Esophagus squamous epithelium (tissue), 5 donors: ENCODE data around the gene CFAP74. TPM values are rescaled to one million over a fixed set of nuclear protein-coding genes. Genes with fewer than 3 reads are reported as not detected.

Source experiments
- DNase-seq: peaks from one replicate; lab custom pipeline; 2025; lab: John Stamatoyannopoulos, UW
- H3K27ac ChIP-seq, 4 donors: fragments of 200-600 bp; sonication (generic); one replicate each; pipeline ENCODE4 v1.5.1; 2016 to 2019; ENCODE audit warnings: mild to moderate bottlenecking in 1 of 4
- H3K27me3 ChIP-seq, 4 donors: fragments of 200-600 bp; sonication (generic); 1 replicate in 3 of 4; 2 replicates in 1 of 4; pipeline versions ENCODE4 v1.5.1 to v1.6.0; 2017 to 2021; ENCODE audit warnings: antibody characterized with exemption in 1 of 4
- H3K36me3 ChIP-seq, 3 donors: fragments of 200-600 bp; sonication (generic); one replicate each; pipeline ENCODE4 v1.5.1; 2016 to 2019
- H3K4me1 ChIP-seq, 3 donors: fragments of 200-600 bp; sonication (generic); one replicate each; pipeline ENCODE4 v1.5.1; 2017 to 2019
- H3K4me3 ChIP-seq, 4 donors: fragments of 200-600 bp; sonication (generic); 1 replicate in 3 of 4; 2 replicates in 1 of 4; pipeline ENCODE4 v1.5.1; 2016 to 2019; ENCODE audit warnings: mild to moderate bottlenecking in 2 of 4, moderate library complexity in 1 of 4
- H3K9me3 ChIP-seq, 3 donors: fragments of 200-600 bp; sonication (generic); one replicate each; pipeline ENCODE4 v1.5.1; 2016 to 2019
- CTCF ChIP-seq, 6 experiments: fragments of 450-650 bp in 4 of 6; fragments of 200-600 bp in 2 of 6; sonication (generic) in 2 of 6; IDR thresholded peaks; one replicate each; pipeline ENCODE4 v1.5.1; 2016 to 2019; ENCODE audit warnings: antibody characterized with exemption in 6 of 6, mild to moderate bottlenecking in 4 of 6, moderate library complexity in 4 of 6
- POLR2A ChIP-seq, 4 donors: fragments of 450-650 bp; IDR thresholded peaks; one replicate each; pipeline ENCODE4 v1.6.1; 2017; ENCODE audit warnings: antibody characterized with exemption in 4 of 4, mild to moderate bottlenecking in 4 of 4, moderate library complexity in 3 of 4
- WGBS, 2 donors: methylation state at CpG; one replicate each; pipeline ENCODE4 v1.1.5; 2018; 5-methylcytosine and 5-hydroxymethylcytosine counted together
- intact Hi-C: fragments of 100-400 bp; cut with DNase I; formaldehyde crosslinking; loops from one replicate; pipeline ENCODE4 v1.15.0; 2022
- total RNA-seq, 4 donors: library from RNA; depleted of rRNA; stranded (reverse); fragments of >200 nt; gene quantifications; one replicate each; pipeline ENCODE4 v1.1.0, GENCODE V29; 2016
- donor health status: DM: yes; HTN: yes; CAD: no.

CFAP74 gene
- total RNA-seq, 4 donors from 2014 or later: not detected

GRCh38 chr1:2024451-2024850 lies 20.9 kb upstream of the CFAP74 start:
- no CpG with 5 or more reads among the region's 10 CpGs for WGBS, 2 donors
- H3K27me3 ChIP-seq: peaks cover 7 to 75% (median 15%) of the 10 kb centered on the region in 4 donors

GRCh38 chr1:2023187-2023586 lies 19.6 kb upstream of the CFAP74 start:
- Histone ChIP-seq H3K27ac (no peak overlapping the region), H3K4me3 (no peak overlapping the region), H3K27me3 (peaks cover 7 to 84% (median 16%) of the 10 kb centered on the region in 4 donors), H3K9me3 (no peaks in the 10 kb centered on the region), H3K4me1 (peaks cover 8 to 31% (median 9%) of the 10 kb centered on the region in 3 donors), H3K36me3 (no peaks in the 10 kb centered on the region)
- TF ChIP-seq POLR2A (IDR thresholded peaks at IDR 0.05) (no peak), CTCF (IDR thresholded peaks at IDR 0.05) (no peak)
- WGBS, 2 donors: 77% methylated on average over 6 of the region's 9 CpGs; no CpG with 5 or more reads in 1 of the 2 donors
- no peak for DNase-seq
- intact Hi-C loops: no loop called here

More at GRCh38 chr1:2024451-2024850, 20.9 kb upstream of the CFAP74 start:
- Histone ChIP-seq H3K27ac (no peak overlapping the region), H3K4me3 (no peak overlapping the region), H3K36me3 (no peaks in the 10 kb centered on the region), H3K9me3 (no peaks in the 10 kb centered on the region), H3K4me1 (peaks cover 6 to 22% (median 9%) of the 10 kb centered on the region in 3 donors)
- intact Hi-C loops: no loop called here
- DNase-seq: no peak
- TF ChIP-seq POLR2A (IDR thresholded peaks at IDR 0.05) (no peak), CTCF (IDR thresholded peaks at IDR 0.05) (no peak)

GRCh38 chr1:2022063-2022770 lies 18.6 kb upstream of the CFAP74 start:
- Histone ChIP-seq H3K9me3 (no peaks in the 10 kb centered on the region), H3K27me3 (peaks cover 7 to 91% (median 16%) of the 10 kb centered on the region in 4 donors), H3K4me3 (no peak overlapping the region), H3K27ac (no peak overlapping the region), H3K36me3 (no peaks in the 10 kb centered on the region), H3K4me1 (peaks cover 8 to 31% (median 9%) of the 10 kb centered on the region in 3 donors)
- TF ChIP-seq POLR2A (IDR thresholded peaks at IDR 0.05) (no peak), CTCF (IDR thresholded peaks at IDR 0.05) (no peak)
- intact Hi-C loops: no loop called here
- DNase-seq: no peak
- 63 to 69% methylated on average over 4 to 13 of the region's 21 CpGs for WGBS, 2 donors

GRCh38 chr1:2021550-2021949 lies 18.0 kb upstream of the CFAP74 start:
- no peak overlapping the region for H3K4me3 ChIP-seq
- peaks cover 8 to 31% (median 9%) of the 10 kb centered on the region in 3 donors for H3K4me1 ChIP-seq
- intact Hi-C loops: no loop called here
- H3K36me3 ChIP-seq: no peaks in the 10 kb centered on the region
- peaks cover 7 to 97% (median 16%) of the 10 kb centered on the region in 4 donors for H3K27me3 ChIP-seq
- no peak overlapping the region for H3K27ac ChIP-seq
- no peak for DNase-seq
- TF ChIP-seq CTCF (IDR thresholded peaks at IDR 0.05): no peak
- TF ChIP-seq POLR2A (IDR thresholded peaks at IDR 0.05): no peak
- H3K9me3 ChIP-seq: no peaks in the 10 kb centered on the region
- 74 to 81% methylated on average over 4 to 16 of the region's 25 CpGs for WGBS, 2 donors

- TF ChIP-seq POLR2A (IDR thresholded peaks at IDR 0.05) (no peak), CTCF (IDR thresholded peaks at IDR 0.05) (no peak)
- H3K4me3 ChIP-seq: no peak overlapping the region
- H3K27me3 ChIP-seq: peaks cover 7 to 100% (median 16%) of the 10 kb centered on the region in 4 donors
- H3K36me3 ChIP-seq: no peaks in the 10 kb centered on the region
- no peak for DNase-seq
- intact Hi-C loops: no loop called here
- H3K9me3 ChIP-seq: no peaks in the 10 kb centered on the region
- 71 to 83% methylated on average over 4 to 6 of the region's 11 CpGs for WGBS, 2 donors
- peaks cover 3 to 22% (median 8%) of the 10 kb centered on the region in 3 donors for H3K4me1 ChIP-seq
- H3K27ac ChIP-seq: no peak overlapping the region
These were observed 16.7 kb upstream of the CFAP74 start for GRCh38 chr1:2020310-2020655.
